HepG2 (cell line): ENCODE results near the gene ANKS1B. TPM values are rescaled to one million over a fixed set of nuclear protein-coding genes. Genes with fewer than 3 reads are reported as not detected.

Experiments
- ATAC-seq: fragments of 200-7000 bp; cut with Tn5 transposase; 3 replicates; pipeline ENCODE4 v1.9.1; 2020; ENCODE audit warnings: mild to moderate bottlenecking, moderate library complexity
- BruUV-seq: library from RNA; stranded (reverse); fragments of 400-500 nt; replicated peaks from 2 replicates; lab custom pipeline; 2021; lab: Mats Ljungman, UMichigan
- CTCF ChIA-PET: fragments of 300-600 bp; formaldehyde crosslinking; extraction: SDS; loops from one replicate; lab custom pipeline; 2021; ENCODE audit warnings: low total read pairs, inconsistent platforms, low intra/inter-chr PET ratio; lab: Yijun Ruan, JAX
- POLR2A ChIA-PET: fragments of 350-600 bp; sonication (Branson Sonifier 250); formaldehyde crosslinking; loops from one replicate; lab custom pipeline; 2020; ENCODE audit warnings: antibody characterized with exemption, inconsistent platforms; lab: Yijun Ruan, JAX
- DNase-seq: peaks from one replicate; pipeline ENCODE4 v3.0.0-alpha.2; 2015; ENCODE audit warnings: low spot score
- FAIRE-seq: peaks from 3 replicates; lab custom pipeline; 2011; peaks lifted over from hg19 to GRCh38; lab: Jason Lieb, UNC
- H2AFZ ChIP-seq: one replicate; pipeline ENCODE4 v1.6.1; 2011; ENCODE audit warnings: low read length, inconsistent platforms
- H3K27ac ChIP-seq: fragments of 300-600 bp; 3 replicates; pipeline ENCODE4 v1.8.0; 2011; ENCODE audit warnings: mixed run types, mild to moderate bottlenecking, mixed read lengths, low read length, inconsistent platforms; ENCODE audit not compliant: insufficient read depth; ENCODE audit errors: extremely low read length
- H3K27me3 ChIP-seq, 2 experiments: fragments of 200-600 bp in 1 of 2; 2 replicates in 1 of 2; 3 replicates in 1 of 2; pipeline versions ENCODE4 v1.6.0 to v1.8.0; 2011; ENCODE audit warnings: low read length in 2 of 2, mild to moderate bottlenecking in 2 of 2, moderate library complexity in 2 of 2, inconsistent platforms in 1 of 2; ENCODE audit not compliant: insufficient read depth in 2 of 2, control insufficient read depth in 1 of 2
- H3K36me3 ChIP-seq, 2 experiments: fragments of 200-600 bp in 1 of 2; replicated peaks in 1 of 2; 2 replicates in 1 of 2; 3 replicates in 1 of 2; pipeline versions ENCODE4 v1.5.1 to v1.8.0; 2011; ENCODE audit warnings: low read length in 2 of 2, inconsistent platforms in 1 of 2; ENCODE audit not compliant: insufficient read depth in 2 of 2, control insufficient read depth in 1 of 2
- H3K4me1 ChIP-seq: 2 replicates; pipeline ENCODE4 v1.5.1; 2012; ENCODE audit warnings: low read length, inconsistent platforms; ENCODE audit not compliant: insufficient read depth
- H3K4me2 ChIP-seq: 2 replicates; pipeline ENCODE4 v1.6.0; 2011; ENCODE audit warnings: low read depth, low read length, inconsistent platforms
- H3K4me3 ChIP-seq, 3 experiments: fragments of 200-600 bp in 1 of 3; sonication (generic), shearing (Covaris generic) in 1 of 3; replicated peaks in 1 of 3; 2 replicates each; pipeline ENCODE4 v1.5.1; 2011 to 2016; ENCODE audit warnings: low read length in 3 of 3, inconsistent platforms in 2 of 3, low read depth in 2 of 3, mild to moderate bottlenecking in 2 of 3, control low read depth in 1 of 3, mixed read lengths in 1 of 3; ENCODE audit not compliant: insufficient read depth in 1 of 3
- H3K79me2 ChIP-seq: one replicate; pipeline ENCODE4 v1.6.1; 2011; ENCODE audit warnings: low read length, inconsistent platforms; ENCODE audit not compliant: insufficient read depth
- H3K9ac ChIP-seq: 2 replicates; pipeline ENCODE4 v1.6.0; 2011; ENCODE audit warnings: mild to moderate bottlenecking, low read depth, low read length, inconsistent platforms; ENCODE audit not compliant: insufficient read depth
- H3K9me3 ChIP-seq: 2 replicates; pipeline ENCODE4 v1.5.1; 2012; ENCODE audit warnings: mild to moderate bottlenecking, low read length
- H4K20me1 ChIP-seq: 2 replicates; pipeline ENCODE4 v1.6.0; 2011; ENCODE audit warnings: inconsistent platforms, mild to moderate bottlenecking, low read length, moderate library complexity; ENCODE audit not compliant: insufficient read depth
- AFF4 ChIP-seq: sonication (generic); formaldehyde crosslinking; IDR thresholded peaks from 2 replicates; pipeline ENCODE4 v1.4.0; 2020; ENCODE audit warnings: missing genetic modification reagents
- AKAP8 ChIP-seq: sonication (generic); formaldehyde crosslinking; IDR thresholded peaks from 2 replicates; pipeline ENCODE4 v1.5.1; 2020; ENCODE audit warnings: mild to moderate bottlenecking, missing genetic modification reagents
- DRAP1 ChIP-seq: IDR thresholded peaks from 2 replicates; pipeline ENCODE4 v1.6.1; 2016; ENCODE audit warnings: missing genetic modification reagents, missing compliant biosample characterization
- FIP1L1 ChIP-seq: fragments of 200-400 bp; formaldehyde crosslinking; IDR thresholded peaks from 2 replicates; pipeline ENCODE4 v1.6.1; 2018; ENCODE audit warnings: low read depth, mild to moderate bottlenecking, low read length, moderate library complexity, borderline replicate concordance; ENCODE audit not compliant: insufficient read depth
- HOXA9 ChIP-seq: sonication (generic); formaldehyde crosslinking; IDR thresholded peaks from 2 replicates; pipeline ENCODE4 v1.8.1; 2022; ENCODE audit warnings: missing genetic modification reagents, mild to moderate bottlenecking, moderate library complexity, borderline replicate concordance
- MAFG ChIP-seq: sonication (generic); formaldehyde crosslinking; IDR thresholded peaks from 2 replicates; pipeline ENCODE4 v1.5.1; 2020; ENCODE audit warnings: mild to moderate bottlenecking, missing genetic modification reagents
- MIER3 ChIP-seq: IDR thresholded peaks from 2 replicates; pipeline ENCODE4 v1.6.1; 2016; ENCODE audit warnings: missing compliant biosample characterization, borderline replicate concordance
- PHB2 ChIP-seq: fragments of 450-650 bp; IDR thresholded peaks from 2 replicates; pipeline ENCODE4 v1.6.1; 2018; ENCODE audit not compliant: partially characterized antibody
- ZNF205 ChIP-seq: IDR thresholded peaks from 2 replicates; pipeline ENCODE4 v1.6.1; 2018; ENCODE audit warnings: missing biosample characterization, missing genetic modification reagents
- ZNF737 ChIP-seq: sonication (generic); formaldehyde crosslinking; IDR thresholded peaks from 2 replicates; pipeline ENCODE4 v1.5.0; 2020; ENCODE audit warnings: missing genetic modification reagents, mild to moderate bottlenecking, borderline replicate concordance
- WGBS: methylation state at CpG from one replicate; pipeline ENCODE4 v1.1.6; 2017; ENCODE audit warnings: low lambda C conversion rate; 5-methylcytosine and 5-hydroxymethylcytosine counted together
- in situ Hi-C: cut with HindIII; loops from 2 replicates; pipeline ENCODE4 v1.10.0; 2017; ENCODE audit warnings: low pct_unique_long_range_greater_than_20kb; ENCODE audit not compliant: extremely low pct_ligation_motif_present
- intact Hi-C: fragments of 100-400 bp; cut with micrococcal nuclease; formaldehyde crosslinking; loops from one replicate; pipeline ENCODE4 v1.10.0; 2022; ENCODE audit not compliant: unreplicated experiment
- polyA plus RNA-seq, 8 experiments: library from polyadenylated mRNA; depleted of rRNA in 3 of 8; stranded (reverse) in 7 of 8; unstranded in 1 of 8; fragments of >200 nt; fragmentation: Illumina TruSeq in 4 of 8; extraction: Trizol in 4 of 8; gene quantifications; 2 replicates each; pipeline versions ENCODE4 v1.2.1 to v1.2.3, GENCODE V29; 2011 to 2016; ENCODE audit warnings: low read depth in 4 of 8, missing spikeins in 1 of 8, mixed read lengths in 1 of 8; ENCODE audit not compliant: insufficient read depth in 1 of 8
- total RNA-seq, 5 experiments: library from RNA; depleted of rRNA; stranded (reverse); fragments of >200 nt; fragmentation: Illumina TruSeq; extraction: Trizol; gene quantifications; 2 replicates each; pipeline ENCODE4 v1.2.3, GENCODE V29; 2016; ENCODE audit warnings: low read depth in 1 of 5
- TF ChIP-seq, protein P1 (sequence below): conservative IDR thresholded peaks from 2 replicates; pipeline ENCODE4 v1.6.1; 2018; ENCODE audit warnings: missing genetic modification reagents

Gene ANKS1B
- total and polyA plus RNA-seq, 2 of the 13 experiments (the other 11 are each of a cell fraction or from before 2014, with no cell fraction given), result 0.15 TPM; not detected in 1

DNA sequence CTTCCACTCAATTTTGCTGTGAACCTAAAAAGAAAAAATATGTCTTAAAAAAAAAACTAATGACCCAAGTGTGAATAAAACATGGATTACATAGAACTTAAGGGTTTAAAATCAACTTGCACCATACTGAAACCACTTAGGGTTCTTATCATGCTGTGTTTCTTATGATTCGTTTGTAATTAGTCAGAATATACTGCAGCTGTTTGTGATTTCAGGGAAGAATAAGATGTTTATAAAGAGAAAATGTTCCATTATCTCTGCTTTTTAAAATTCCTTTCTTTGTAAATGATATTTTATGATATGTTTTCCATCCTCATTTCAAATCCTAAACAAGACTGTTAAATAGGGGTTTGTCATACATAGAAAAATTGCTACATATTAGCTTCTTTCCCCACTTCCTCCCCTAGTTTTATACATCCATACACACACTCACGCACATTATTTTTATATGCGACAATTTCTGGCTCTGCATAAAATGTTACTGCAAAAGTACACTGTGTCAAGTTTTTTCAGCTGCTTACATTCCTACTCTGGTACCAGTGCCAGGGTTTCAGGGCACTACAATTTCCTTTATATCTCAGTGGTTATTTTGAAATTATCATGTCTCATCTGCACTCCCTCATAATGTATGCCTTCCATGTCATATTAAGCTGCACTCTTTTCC is 612.3 kb downstream of the ANKS1B start:
- Histone ChIP-seq H3K4me1 (no peaks in the 10 kb centered on the region), H3K36me3 (no peaks in the 10 kb centered on the region), H3K9me3 (no peaks in the 10 kb centered on the region), H2AFZ (no peak overlapping the region), H3K27me3 (no peaks in the 10 kb centered on the region; a peak in 1 of 5 replicates), H3K4me3 (no peak overlapping the region), H4K20me1 (no peaks in the 10 kb centered on the region; the same call in 1 of the 2 replicates), H3K79me2 (no peaks in the 10 kb centered on the region), H3K9ac (no peak overlapping the region), H3K4me2 (no peak overlapping the region), H3K27ac (no peak overlapping the region)
- ChIA-PET POLR2A (no interaction called here), CTCF (no interaction called here)
- whole genome bisulfite sequencing, result 11% methylated on average over 3 of the region's 3 CpGs
- ATAC-seq (no peak), FAIRE-seq (no peak), DNase-seq (no peak)
- in situ Hi-C loops (no loop called here), intact Hi-C loops (no loop called here)
- TF ChIP-seq, protein P1, sequence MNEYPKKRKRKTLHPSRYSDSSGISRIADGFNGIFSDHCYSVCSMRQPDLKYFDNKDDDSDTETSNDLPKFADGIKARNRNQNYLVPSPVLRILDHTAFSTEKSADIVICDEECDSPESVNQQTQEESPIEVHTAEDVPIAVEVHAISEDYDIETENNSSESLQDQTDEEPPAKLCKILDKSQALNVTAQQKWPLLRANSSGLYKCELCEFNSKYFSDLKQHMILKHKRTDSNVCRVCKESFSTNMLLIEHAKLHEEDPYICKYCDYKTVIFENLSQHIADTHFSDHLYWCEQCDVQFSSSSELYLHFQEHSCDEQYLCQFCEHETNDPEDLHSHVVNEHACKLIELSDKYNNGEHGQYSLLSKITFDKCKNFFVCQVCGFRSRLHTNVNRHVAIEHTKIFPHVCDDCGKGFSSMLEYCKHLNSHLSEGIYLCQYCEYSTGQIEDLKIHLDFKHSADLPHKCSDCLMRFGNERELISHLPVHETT (CRISPR knock-in tag), result no peak
- no peak for TF ChIP-seq MIER3 (CRISPR knock-in tag)
- no peak for TF ChIP-seq MAFG (CRISPR knock-in tag)
- BruUV-seq, result no TSS peak

DNA sequence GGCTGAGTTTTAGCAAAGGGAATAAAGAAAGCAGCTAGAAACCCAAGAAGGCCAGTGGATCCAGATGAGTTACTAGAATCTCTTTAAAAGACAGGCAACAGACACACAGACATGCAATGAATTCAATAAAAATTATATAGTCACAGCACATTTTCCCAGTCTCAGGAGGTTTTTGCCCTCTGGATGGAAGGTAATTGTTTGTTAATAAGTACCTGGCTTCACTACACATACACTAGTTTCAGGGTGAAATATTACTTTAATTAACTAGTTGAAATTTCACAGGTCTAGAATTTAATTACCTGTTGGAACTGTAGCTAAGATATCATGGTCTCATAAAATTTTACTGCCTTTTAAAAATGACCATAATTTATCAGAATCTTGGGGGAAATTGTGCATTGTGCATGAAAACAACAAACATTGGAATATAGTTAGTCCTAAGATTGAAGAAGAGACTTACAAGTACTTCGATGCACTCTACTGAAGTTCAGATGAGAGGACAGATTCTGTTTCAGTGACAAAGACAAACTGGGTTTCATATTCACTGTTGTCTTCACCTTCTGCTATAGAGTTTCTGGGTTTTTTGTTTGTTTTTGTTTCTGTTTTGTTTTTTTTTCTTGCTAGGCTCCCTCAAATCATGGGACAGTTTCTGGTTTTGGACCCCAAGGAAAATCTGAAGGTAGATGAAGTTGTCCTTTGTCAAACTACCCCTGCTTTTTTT is 614.2 kb downstream of the ANKS1B start:
- no peak overlapping the region for H3K27ac ChIP-seq
- in situ Hi-C loops, result no loop called here
- FAIRE-seq (no peak), DNase-seq (no peak), ATAC-seq (no peak)
- no peaks in the 10 kb centered on the region for H3K36me3 ChIP-seq
- intact Hi-C loops, result no loop called here
- no peak overlapping the region for H3K4me2 ChIP-seq
- H3K79me2 ChIP-seq, result no peaks in the 10 kb centered on the region
- no peaks in the 10 kb centered on the region for H3K9me3 ChIP-seq
- WGBS, result 0% methylated on average over 1 of the region's 1 CpG
- H3K9ac ChIP-seq, result no peak overlapping the region
- no peaks in the 10 kb centered on the region for H3K27me3 ChIP-seq
- no peak overlapping the region for H2AFZ ChIP-seq
- H3K4me3 ChIP-seq, result no peak overlapping the region
- no TSS peak for BruUV-seq
- no peaks in the 10 kb centered on the region; the same call in 1 of the 2 replicates for H4K20me1 ChIP-seq
- no peaks in the 10 kb centered on the region for H3K4me1 ChIP-seq
- CTCF ChIA-PET, result no interaction called here
- POLR2A ChIA-PET, result no interaction called here
- TF ChIP-seq AKAP8 (CRISPR knock-in tag) (no peak), PHB2 (no peak), DRAP1 (CRISPR knock-in tag) (no peak), FIP1L1 (no peak), ZNF205 (CRISPR knock-in tag) (no peak), HOXA9 (CRISPR knock-in tag) (no peak), ZNF737 (CRISPR knock-in tag) (no peak), AFF4 (CRISPR knock-in tag) (no peak)
